ENCODE results near the gene ZNF341.

The ZNF341 gene

DNA sequence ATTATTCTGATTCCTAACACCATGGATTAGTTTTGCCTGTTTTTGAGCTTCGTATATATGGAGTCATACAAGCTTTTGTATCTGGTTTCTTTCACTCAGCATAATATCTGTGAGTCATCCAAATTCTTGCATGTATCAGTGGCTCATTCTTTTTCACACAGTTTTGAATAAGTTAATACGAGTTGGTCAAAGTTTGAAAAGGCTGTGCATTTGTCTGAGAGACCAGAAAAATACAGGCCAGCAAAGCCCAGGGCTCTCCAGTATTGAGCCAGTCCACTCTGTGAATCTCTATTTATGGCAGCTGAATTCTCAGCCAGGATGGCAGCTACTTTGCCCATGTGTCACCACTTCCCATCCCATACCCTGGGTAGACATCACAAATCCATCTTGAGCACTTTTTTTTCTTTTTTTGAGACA is 72.1 kb downstream of the ZNF341 start:
- no peak for DNase-seq

DNA sequence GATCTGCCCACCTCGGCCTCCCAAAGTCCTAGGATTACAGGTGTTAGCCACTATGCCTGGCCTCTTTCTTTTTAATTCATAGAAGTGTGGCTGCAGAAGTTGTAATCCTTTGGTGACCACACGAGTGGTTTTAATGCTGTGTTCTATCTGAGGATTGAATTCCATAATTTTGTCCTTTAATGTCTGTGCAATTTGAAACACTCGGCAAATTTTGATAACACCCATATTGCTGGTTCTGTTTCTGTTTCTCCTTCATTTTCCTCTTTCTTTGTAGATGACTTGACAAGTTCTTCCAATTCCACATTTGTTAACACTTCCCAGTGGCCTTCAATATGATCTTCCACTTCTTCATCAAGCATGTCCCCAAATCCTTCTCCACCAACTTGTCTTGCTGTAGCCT is 76.6 kb downstream of the ZNF341 start:
- DNase-seq = no peak

DNA sequence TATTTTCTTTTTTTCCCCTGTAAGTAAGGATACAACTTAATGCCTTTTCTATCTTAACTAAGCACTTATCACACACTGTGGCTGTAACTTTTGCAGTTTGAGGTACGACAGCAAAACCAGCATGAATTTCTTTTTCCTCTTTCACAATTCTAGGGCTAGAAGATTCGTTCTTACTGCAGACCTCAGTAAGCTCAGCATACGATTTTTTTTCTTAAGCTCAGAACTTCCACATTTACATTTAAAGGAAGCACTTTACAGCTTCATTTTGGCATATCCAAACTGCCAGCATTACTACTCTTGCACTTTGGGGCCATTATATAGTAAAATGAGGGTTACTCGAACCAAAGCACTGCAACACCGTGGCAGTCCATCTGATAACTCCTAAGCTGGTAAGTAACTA is 78.5 kb downstream of the ZNF341 start:
- no peak for DNase-seq

DNA sequence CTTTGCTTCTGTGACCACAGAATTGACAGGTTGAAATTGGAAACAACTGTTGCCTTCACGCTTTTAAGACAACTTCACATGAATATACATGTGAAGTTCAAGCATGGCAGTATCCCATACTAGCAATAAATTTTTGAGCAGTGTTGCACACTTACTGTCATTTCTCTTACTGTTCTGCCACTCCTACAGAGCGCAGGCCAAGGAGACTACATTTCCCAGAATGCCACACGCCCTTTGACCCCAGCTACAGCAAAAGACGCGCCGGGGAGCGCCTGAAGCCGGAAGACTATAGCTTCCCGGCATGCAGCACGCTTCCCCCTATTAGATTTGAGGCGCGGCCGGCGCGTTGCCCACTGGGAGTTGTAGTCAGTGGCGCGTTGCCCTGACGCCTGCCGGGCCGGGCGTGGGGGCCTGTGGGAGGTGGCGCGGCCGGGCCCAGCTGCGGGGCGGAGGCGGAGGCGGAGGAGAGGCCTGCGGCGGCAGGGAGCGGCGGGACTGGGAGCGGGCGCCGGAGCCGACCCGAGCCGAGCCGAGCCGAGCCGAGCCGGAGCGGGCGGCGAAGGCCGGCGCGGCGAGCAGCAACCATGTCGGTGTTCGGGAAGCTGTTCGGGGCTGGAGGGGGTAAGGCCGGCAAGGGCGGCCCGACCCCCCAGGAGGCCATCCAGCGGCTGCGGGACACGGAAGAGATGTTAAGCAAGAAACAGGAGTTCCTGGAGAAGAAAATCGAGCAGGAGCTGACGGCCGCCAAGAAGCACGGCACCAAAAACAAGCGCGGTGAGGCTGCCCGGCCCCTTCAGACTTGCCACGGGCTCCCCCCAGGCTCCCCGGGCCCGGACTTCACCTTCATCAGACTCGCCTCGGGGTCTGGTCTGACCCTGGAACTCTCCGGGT is 79.3 kb downstream of the ZNF341 start, which contains the start of gene CHMP4B:
CHMP4B (plus strand) TSS at position 464 of the 891 bp plus-strand sequence; CDS start at position 585, 121 bp downstream.
- peak; percentile 98 for DNase-seq

DNA sequence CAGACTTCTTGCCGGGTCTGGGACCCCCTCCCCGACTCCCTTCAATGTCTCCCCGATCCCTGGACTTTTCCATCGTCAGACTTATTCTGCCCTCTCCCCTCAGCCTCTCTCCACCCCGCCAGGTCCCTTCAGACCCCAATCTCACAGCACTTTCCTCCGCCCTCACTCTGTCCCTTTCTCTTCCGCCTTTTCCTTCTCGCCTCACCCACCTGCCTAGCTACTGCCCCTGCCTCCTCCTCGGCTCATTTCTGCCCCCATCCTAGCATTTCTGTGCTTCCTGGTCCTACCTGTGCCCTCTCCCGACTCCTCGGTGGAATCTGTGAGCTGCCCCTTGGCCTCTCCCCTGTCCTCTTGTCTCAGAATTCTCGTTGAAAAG is 80.0 kb downstream of the ZNF341 start:
- DNase-seq = peak; percentile 23

DNA sequence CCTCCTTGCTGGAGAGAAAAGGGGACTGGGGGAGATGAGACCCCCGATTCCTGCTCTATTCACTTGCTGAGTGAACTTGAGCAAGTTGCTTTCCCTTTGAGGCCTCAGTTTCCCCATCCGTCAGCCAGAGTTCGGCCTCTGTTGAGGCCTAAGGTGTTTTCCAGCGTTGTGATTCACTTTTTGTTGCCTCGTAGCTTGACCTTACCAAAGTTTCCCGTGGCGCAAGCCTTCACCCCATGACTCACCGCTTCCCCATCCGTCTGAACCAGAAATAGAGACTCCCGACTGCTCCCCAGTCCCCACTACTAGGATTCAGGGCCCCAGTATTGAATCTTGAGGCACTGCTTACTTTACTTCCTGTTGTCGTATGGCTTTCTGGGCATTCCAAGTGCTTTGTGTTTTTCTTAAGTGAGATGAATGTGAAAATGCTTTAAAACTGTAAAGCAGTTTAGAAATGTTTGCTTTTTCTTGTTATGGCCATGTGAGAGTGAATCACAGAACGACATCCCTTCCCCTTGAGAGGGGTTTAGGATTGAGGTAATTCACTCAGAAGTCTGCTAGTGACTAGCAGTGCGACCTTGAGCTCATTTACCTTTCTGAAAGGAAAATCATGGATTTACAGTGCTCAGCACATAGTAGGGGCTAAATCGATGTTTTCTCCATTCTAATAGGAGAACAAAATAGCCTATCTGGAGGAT is 80.5 kb downstream of the ZNF341 start:
- no peak for DNase-seq

DNA sequence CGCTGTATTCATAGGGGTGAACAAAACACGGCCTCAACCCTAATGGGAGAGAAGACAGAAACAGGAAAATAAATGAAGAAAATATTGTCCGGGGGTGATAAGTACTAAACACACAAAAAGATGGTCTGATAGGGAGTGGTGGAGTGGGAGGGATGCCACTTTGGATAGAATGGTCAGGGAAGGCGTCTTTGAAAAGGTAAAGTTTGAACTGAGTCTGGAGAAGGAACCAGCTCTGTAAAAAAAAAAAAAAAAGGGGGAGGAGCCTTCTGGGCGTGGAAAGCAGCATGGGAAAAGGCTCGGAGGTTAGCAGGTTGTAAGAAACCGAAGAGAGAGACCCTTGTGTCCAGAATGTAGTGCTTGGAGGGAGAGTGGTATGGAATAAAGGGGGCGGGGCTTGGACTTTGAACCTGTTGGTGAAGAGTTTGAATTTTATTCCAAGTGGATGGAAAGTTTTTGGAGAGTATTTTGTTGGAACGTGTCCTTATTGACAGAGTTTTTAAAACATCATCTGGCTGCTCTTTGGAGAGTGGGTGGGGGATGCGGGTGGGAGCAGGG is 81.2 kb downstream of the ZNF341 start:
- no peak for DNase-seq

DNA sequence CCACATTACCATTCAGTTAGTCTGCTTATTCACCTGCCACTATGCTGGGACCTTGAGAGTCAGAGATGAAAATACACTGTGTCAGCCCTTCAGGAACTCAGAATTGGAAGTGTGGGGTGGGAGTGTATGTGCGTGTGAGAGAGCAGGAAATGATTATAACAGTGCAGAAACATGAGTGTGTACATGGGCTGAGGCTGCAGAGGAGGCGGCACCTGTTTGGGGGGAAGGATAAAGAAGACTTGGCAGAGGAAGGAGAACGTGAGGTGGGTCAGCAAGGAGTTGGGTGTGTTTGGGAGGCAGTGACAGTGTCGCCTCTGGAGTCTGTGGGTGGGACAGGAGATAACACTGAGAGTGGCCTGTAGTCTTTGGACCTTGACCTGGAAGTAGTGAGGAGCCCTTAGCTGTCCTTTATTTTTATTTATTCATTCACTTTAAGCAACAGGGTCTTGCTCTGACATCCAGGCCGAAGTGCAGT is 82.5 kb downstream of the ZNF341 start:
- no peak for DNase-seq

DNA sequence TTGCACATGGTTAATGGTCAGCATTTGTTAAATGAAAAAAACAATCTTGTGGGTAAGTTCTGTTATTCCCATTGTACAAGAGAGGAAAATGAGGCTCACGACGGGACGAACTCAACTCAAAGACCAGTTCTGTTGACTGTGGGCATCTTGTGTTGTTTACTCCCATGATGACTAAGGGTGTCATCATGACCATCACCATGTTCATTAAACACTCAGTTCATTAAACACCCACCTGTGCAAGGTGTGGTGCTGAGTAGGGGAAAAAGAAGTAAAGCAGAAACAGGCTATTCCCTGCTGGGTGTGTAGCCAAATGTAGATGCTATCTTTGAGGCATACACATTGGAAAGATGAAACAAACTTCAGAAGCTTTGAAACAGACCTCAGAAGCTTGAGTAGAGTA is 83.9 kb downstream of the ZNF341 start:
- DNase-seq = no peak

DNA sequence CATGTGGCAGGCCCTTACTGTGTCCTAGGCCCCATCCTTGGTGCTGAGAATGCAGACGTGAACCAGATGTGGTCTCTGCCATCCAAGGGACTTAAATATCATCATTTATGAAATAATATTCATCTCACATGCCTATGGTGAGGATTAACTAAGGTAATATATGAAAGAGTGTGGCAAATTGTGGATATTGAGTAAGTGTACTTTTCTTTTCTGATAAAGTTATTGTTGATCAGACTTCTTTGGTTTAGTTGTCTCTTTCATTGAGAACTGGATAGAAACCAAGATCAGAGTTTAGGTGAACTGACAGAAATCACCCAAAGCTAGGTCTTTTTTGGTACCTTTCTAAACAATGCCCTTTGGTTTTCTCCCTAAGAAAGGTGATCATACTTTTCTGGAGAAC is 84.4 kb downstream of the ZNF341 start:
- DNase-seq = no peak

DNA sequence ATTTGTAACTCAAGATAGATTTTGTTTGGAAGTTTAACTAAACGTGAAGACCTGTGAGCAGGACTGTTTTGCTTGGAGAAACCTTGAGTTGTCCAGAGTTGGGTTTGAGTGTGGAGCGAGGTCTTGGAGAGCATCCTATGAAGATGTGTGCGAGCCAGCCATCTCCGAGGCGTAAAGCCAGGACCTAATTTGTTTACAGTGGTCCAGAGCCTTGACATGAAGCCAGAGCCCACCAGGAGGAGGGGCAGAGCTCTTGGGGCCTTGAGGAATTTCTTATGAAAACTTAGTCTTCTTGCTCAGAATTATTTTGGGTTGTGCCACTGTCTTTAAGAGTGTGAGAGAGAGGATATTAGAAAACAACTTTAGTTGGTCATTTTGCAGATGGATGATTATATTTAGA is 85.6 kb downstream of the ZNF341 start:
- no peak for DNase-seq

DNA sequence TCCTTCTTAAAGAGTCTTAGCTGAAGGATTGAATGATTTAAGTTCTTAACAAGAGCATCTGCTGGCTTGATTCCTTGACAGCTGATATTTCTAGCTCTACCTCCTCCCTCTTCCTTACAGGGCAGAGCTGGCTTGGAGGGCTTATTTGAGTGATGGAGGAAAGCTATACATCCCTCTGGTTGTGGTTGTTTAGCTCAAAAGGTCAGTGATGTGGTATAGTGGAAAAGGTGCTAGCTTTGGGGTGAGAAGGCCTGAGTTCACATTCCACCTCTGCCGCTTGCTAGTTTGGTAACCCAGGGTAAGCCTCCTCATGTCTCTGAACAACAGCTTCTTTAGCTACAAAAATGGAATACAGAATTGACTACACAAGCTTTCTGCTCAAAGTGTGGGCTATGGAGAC is 87.7 kb downstream of the ZNF341 start:
- DNase-seq = no peak

DNA sequence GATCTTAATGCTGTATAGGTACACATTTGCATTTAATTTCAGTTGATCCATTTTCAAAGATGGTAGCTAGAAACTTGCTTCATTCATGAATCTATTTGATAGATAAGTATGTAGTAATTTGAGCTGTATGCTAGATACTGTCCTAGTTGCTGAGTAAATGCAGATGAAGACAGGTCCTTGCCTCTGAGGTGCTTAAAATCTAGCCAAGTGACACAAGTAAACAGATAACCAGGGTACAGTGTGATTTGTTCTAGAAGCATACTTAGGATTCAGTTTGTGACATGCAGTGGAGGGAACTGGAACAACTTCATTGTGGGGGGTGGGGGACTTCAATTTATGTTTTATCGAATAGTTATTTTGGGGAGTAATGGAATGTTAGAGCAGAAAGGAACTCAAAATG is 88.6 kb downstream of the ZNF341 start:
- no peak for DNase-seq

DNA sequence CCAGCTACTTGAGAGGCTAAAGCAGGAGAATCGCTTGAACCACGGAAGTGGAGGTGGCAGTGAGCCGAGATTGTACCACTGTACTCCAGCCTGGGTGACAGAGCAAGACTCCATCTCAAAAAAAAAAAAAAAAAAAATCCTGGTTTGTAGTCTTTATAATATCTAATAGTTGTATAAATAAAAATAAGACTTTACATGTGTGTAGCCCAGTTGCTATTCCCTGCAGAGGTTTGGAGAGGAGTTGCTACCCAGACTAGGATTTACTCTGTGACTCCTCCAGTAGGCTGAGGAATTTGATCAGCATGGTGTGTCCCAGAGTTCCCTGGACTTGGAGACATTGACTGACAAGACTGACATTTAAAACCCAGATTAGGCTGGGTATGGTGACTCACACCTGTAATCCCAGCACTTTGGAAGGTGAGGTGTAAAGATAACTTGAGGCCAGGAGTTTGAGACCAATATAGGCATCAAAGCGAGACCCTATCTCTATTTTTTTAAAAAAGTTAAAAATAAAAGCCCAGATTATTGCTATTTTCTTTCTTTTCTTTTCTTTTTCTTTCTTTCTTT is 89.6 kb downstream of the ZNF341 start:
- no peak for DNase-seq

DNA sequence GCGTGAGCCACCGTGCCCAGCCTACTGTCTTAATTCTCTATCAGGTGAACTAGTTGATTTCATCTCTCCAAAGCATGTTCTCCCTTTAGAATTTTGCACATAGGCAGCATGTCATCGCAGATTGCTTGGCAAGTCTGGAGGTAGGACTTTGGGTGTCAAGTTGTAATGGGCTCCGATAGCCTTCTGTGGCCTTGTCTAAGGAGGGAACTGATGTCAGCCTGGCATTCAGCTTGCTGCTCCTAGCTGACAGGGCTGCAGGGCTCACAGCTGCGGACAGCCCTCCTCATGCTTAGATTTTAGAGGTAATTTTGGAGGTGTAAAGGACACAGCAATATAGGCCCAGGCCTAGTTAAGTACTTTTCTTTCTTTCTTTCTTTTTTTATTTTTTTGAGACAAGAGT is 90.6 kb downstream of the ZNF341 start:
- no peak for DNase-seq

DNA sequence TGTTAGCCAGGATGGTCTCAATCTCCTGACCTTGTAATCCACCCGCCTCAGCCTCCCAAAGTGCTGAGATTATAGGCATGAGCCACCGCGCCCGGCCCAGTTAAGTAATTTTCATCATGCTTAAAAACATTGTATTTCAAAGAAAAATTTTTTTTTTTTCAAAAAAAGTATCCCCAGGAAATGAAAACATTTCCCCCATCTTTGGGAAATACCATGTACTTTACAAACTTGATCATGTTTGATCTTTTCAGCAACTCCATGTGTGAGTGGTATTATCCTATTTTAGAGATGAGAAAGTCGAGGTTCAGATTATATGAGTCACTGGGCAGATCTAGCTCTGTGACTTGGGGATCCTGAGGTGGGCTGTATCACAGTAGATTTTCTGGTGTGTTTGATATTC is 91.2 kb downstream of the ZNF341 start:
- DNase-seq = no peak

DNA sequence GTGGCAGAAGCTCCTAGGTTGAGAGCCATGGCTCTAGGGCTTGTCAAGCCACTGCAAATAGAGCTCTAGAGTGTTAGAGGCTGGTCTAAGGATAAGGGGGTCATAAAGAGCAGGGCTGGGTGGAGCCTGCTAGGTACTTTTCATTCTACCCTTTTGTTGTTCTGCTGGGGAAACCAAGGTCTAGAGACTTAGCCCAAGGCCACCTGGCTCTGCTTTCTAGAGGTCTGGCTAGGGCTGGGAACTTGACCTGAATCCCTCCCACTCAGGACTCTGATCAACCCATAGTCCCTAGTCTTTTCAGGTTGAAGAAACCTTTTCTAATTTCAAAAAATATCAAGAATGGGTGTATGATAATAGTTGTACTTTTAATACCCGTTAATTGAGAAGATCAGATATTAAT is 93.1 kb downstream of the ZNF341 start:
- DNase-seq = no peak

DNA sequence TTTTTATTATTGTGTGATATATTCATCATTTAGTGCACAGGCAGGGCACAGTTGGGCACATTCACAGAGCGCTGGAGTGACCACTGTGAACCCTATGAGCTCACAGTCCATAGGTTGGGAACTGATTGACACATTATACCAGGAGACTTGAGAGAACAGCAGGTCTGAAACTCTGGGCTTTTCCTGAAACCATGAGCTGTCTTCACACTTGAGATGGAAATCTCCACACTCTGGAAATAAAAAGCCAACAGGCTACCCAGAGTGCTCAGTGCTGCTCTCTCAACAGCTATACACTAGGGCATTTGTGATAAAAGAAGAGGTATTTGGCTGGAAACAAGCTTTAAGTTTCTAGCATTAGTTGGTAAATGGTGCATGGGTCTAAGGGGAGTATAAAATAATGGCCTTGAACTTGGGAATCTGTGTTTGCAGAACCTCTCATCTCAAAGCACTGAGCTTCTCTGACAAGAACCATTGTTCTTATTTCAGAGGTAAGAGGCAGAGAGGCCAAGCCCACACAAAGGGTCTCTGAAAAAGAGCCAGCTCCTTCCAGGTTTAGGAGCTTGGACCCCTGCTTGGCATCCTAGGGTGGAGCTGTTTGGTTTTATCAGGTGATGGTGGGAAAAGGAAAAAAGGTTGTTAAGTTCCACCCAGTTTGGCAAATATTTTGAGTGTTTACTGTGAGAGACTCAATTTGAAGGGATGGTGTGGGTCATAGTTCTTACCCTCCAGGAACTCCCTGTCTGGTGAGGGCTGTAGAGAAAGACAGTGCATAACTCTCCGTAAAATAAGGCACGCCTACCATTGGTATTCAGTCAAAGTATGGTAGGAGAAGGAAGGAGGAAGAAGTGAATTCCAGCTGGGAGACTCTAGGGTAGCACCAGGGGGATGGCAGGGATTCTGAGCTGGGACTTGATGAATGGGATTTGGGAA is 93.8 kb downstream of the ZNF341 start:
- no peak for DNase-seq

DNA sequence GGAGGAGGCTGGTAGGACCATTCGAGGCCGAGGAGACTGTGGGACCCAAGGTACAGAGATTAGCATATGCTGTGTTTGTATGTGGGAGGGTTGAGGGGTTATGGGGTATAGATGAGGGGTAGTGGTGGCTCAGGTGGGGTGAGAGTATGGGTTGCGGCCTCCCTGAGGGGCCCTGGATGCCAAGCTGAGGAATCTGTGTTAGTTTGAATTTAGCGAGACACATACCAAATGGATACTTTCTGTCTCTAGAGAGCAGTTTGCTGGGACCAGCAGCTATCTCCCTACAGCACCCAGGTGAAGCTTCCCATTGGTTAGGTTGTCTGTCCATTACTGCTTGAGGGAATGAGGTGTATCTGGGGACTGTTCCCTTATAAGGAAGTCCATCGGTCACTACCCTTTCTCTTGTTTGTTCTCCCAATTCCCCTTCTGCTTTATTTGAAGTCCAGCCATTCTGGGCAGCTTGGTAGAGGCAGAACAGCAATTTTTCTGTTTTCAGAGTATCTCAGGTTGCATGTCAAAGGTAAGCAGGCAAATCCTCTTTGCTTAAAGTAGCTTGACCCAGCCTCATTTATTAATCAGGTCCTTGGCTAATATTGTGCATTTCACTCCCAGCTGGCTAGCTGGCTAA is 94.6 kb downstream of the ZNF341 start:
- no peak for DNase-seq

DNA sequence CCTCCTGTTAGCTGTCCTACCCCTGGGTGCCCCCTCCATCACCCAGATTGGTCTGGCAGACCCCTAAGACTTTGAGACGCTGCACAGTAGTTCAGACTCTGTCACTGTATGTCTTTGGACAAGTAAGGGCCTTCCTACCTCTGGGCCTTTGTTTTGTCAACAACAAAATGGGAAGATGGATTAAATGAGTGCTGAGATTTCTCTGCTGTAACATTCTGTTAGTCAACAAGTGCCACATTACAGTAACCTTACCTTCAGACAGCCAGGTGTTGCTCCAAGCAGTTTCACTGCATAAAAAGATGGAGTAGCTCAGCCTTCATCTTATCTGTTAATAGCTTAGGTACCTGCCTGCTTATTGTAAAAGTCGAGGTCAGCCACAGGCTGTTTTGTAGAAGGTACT is 95.3 kb downstream of the ZNF341 start:
- DNase-seq = no peak

DNA sequence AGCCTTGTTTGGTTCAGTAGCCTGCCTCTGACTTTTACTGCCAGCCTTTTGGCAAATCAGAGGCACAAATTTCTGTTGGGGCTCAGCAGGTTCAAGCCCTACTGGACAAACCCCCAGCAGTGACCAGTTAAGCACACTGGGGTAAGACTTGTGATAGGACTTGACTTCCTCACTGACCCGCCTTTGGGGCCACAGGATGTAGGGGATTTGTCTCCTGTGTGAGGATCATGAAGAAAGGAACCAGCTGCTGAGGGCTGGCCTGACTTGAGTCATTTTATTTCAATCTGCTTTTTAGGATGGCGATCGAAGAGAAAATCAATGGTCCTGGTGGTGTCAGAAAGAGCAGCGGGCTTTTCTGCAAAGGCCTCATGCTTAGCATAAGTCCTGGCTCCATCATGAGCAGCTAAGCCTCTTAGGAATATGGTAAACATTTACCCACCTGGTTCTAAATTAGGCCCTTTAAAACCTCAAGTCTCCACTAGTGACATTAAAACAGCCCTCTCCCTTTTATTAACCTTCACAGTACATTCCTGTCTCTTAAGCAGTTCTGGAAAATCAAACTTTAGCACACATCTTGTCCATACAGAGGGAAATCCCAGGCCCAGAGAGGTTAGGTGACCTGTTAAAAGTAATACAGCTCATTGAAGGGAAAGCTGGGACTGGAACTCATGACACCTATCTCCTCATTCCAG is 96.0 kb downstream of the ZNF341 start:
- no peak for DNase-seq
